ENCODE data around the gene MIGA2. TPM values are rescaled to one million over a fixed set of nuclear protein-coding genes. Genes with fewer than 3 reads are reported as not detected.
"Not testable (repeated sequence)": the region's sequence is repeated elsewhere in the genome, so short reads cannot be mapped to it uniquely, and the experiment has no call there.

MIGA2 gene
- total RNA-seq, 2 experiments from 2014 or later = 27.7 to 37.7 TPM

- Histone ChIP-seq H3K9me3 (ENCODE audit: low read length) (no peaks in the 10 kb centered on the region), H3K4me2 (ENCODE audit: low read length) (peak within 1 kb of the TSS; percentile 100), H2AFZ (ENCODE audit: low read length) (peak within 1 kb of the TSS; percentile 62), H3K27ac (ENCODE audit: low read depth, low read length, poor library complexity, severe bottlenecking) (peak within 1 kb of the TSS; percentile 90), H4K20me1 (ENCODE audit: insufficient read depth, low read length) (no peaks in the 10 kb centered on the region), H3K79me2 (ENCODE audit: insufficient read depth, low read depth, low read length) (peaks cover 38% of the 10 kb centered on the region), H3K4me3 (ENCODE audit: low read depth, low read length, poor library complexity, severe bottlenecking) (peak within 1 kb of the TSS; percentile 89), H3K36me3 (ENCODE audit: insufficient read depth, low read length) (no peaks in the 10 kb centered on the region), H3K4me1 (ENCODE audit: insufficient read depth, low read length, poor library complexity, severe bottlenecking) (peaks cover 34% of the 10 kb centered on the region), H3K9me2 (ENCODE audit: insufficient read depth, low read length) (no peaks in the 10 kb centered on the region)
- intact Hi-C loops (cut with micrococcal nuclease; ENCODE audit: unreplicated experiment) = loop anchor here (2.0 kb wide), 1 partner anchor 30 kb away; the partner anchor contains the start of gene DOLPP1
- no peak for TF ChIP-seq EZH2phosphoT487 (IDR thresholded peaks at IDR 0.05; ENCODE audit: borderline replicate concordance, low read depth, low read length)
- TF ChIP-seq CTCF (conservative IDR thresholded peaks at IDR 0.05; ENCODE audit: low read length) = no peak
- ChIA-PET CTCF (ENCODE audit: unreplicated experiment) (no interaction called here), POLR2A (interaction anchor here (0.7 to 0.9 kb wide), 2 partner anchors 15 to 45 kb away, joined by 3 to 7 read pairs; no protein-coding TSS in a partner anchor)
- no TSS peak for BruUV-seq (replicated peaks)
- peak; percentile 94 for DNase-seq (ENCODE audit: low spot score)
Measured at GRCh38 chr9:129110740-129111527, 74.5 kb downstream of the MIGA2 start, which contains the start of the genes CRAT and PTPA. Gene CRAT, minus strand, starts transcription at chr9:129110793. Its CDS starts 284 bp downstream, at chr9:129110509. Gene PTPA, plus strand, starts transcription at chr9:129111415. Its CDS starts 186 bp downstream, at chr9:129111601.

GRCh38 chr9:129111528-129112151, 75.2 kb downstream of the MIGA2 start:
- ChIA-PET POLR2A (interaction anchor here (0.7 to 1.9 kb wide), 3 partner anchors 14 to 46 kb away, joined by 3 to 7 read pairs (median 6); partner anchors contain the start of gene DOLPP1), CTCF (ENCODE audit: unreplicated experiment) (interaction anchor here (1.1 kb wide), 1 partner anchor 20 kb away, joined by 4 read pairs; no protein-coding TSS in a partner anchor)
- peak; percentile 59 for DNase-seq (ENCODE audit: low spot score)
- Histone ChIP-seq H3K4me2 (ENCODE audit: low read length) (peak overlapping the region; percentile 100), H3K9me2 (ENCODE audit: insufficient read depth, low read length) (no peaks in the 10 kb centered on the region), H3K79me2 (ENCODE audit: insufficient read depth, low read depth, low read length) (peaks cover 39% of the 10 kb centered on the region), H3K27ac (ENCODE audit: low read depth, low read length, poor library complexity, severe bottlenecking) (peak overlapping the region; percentile 90), H2AFZ (ENCODE audit: low read length) (peak overlapping the region; percentile 62), H3K9me3 (ENCODE audit: low read length) (no peaks in the 10 kb centered on the region), H4K20me1 (ENCODE audit: insufficient read depth, low read length) (no peaks in the 10 kb centered on the region), H3K4me3 (ENCODE audit: low read depth, low read length, poor library complexity, severe bottlenecking) (peak overlapping the region; percentile 89), H3K36me3 (ENCODE audit: insufficient read depth, low read length) (no peaks in the 10 kb centered on the region), H3K4me1 (ENCODE audit: insufficient read depth, low read length, poor library complexity, severe bottlenecking) (peaks cover 34% of the 10 kb centered on the region)
- no TSS peak for BruUV-seq (replicated peaks)
- intact Hi-C loops (cut with micrococcal nuclease; ENCODE audit: unreplicated experiment) = loop anchor here (2.0 kb wide), 1 partner anchor 31 kb away; the partner anchor contains the start of gene DOLPP1
- TF ChIP-seq CTCF (conservative IDR thresholded peaks at IDR 0.05; ENCODE audit: low read length) (no peak), EZH2phosphoT487 (IDR thresholded peaks at IDR 0.05; ENCODE audit: borderline replicate concordance, low read depth, low read length) (no peak)

- H3K36me3 ChIP-seq (ENCODE audit: insufficient read depth, low read length); H2AFZ ChIP-seq (ENCODE audit: low read length); intact Hi-C loops (cut with micrococcal nuclease; ENCODE audit: unreplicated experiment); H4K20me1 ChIP-seq (ENCODE audit: insufficient read depth, low read length); H3K9me2 ChIP-seq (ENCODE audit: insufficient read depth, low read length); BruUV-seq (replicated peaks); H3K9me3 ChIP-seq (ENCODE audit: low read length); H3K27ac ChIP-seq (ENCODE audit: low read depth, low read length, poor library complexity, severe bottlenecking); DNase-seq (ENCODE audit: low spot score): not testable (repeated sequence)
- peaks cover 47% of the 10 kb centered on the region for H3K79me2 ChIP-seq (ENCODE audit: insufficient read depth, low read depth, low read length)
- peak overlapping the region; percentile 100 for H3K4me2 ChIP-seq (ENCODE audit: low read length)
- peaks cover 34% of the 10 kb centered on the region for H3K4me1 ChIP-seq (ENCODE audit: insufficient read depth, low read length, poor library complexity, severe bottlenecking)
- peak overlapping the region; percentile 89 for H3K4me3 ChIP-seq (ENCODE audit: low read depth, low read length, poor library complexity, severe bottlenecking)
- ChIA-PET CTCF (ENCODE audit: unreplicated experiment) (interaction anchor here (1.1 kb wide), 1 partner anchor 20 kb away, joined by 4 read pairs; no protein-coding TSS in a partner anchor), POLR2A (interaction anchor here (1.9 to 2.0 kb wide), 2 partner anchors 10 to 31 kb away, joined by 6 to 8 read pairs; partner anchors contain the start of gene DOLPP1)
Measured at GRCh38 chr9:129112526-129112925, 76.1 kb downstream of the MIGA2 start.

Data from OCI-LY7 (cell line).